GM23338 (cell line): ENCODE results near the gene HSF5.

ENCODE experiments used
- CTCF ChIP-seq, 2 experiments: fragments of 200-600 bp in 1 of 2; sonication (generic) in 1 of 2; conservative IDR thresholded peaks; 2 replicates each; pipeline versions ENCODE4 v1.5.1 to v1.6.1; 2016 to 2017; ENCODE audit warnings: antibody characterized with exemption in 2 of 2, low read depth in 2 of 2, mild to moderate bottlenecking in 2 of 2, moderate library complexity in 1 of 2
- EZH2 ChIP-seq: fragments of 200-600 bp; sonication (generic); IDR thresholded peaks from one replicate; pipeline ENCODE4 v1.8.0; 2017; ENCODE audit warnings: antibody characterized with exemption, mild to moderate bottlenecking, low read depth; ENCODE audit not compliant: unreplicated experiment
- JUNB ChIP-seq: IDR thresholded peaks from one replicate; pipeline ENCODE4 v1.6.1; 2016; ENCODE audit warnings: antibody characterized with exemption; ENCODE audit not compliant: unreplicated experiment
- ZNF114 ChIP-seq: fragments of 250-450 bp; sonication (Bioruptor Pico); IDR thresholded peaks from 2 replicates; pipeline ENCODE4 v1.5.0; 2020; ENCODE audit warnings: mild to moderate bottlenecking, moderate library complexity

GRCh38 chr17:58530655-58531054 lies 42.4 kb upstream of the HSF5 start:
- TF ChIP-seq CTCF (conservative IDR thresholded peaks at IDR 0.05; ENCODE audit: low read depth in 2 of 2) (no peak), ZNF114 (CRISPR knock-in tag) (no peak), JUNB (no peak), EZH2 (no peak)
